Neural cell (in vitro differentiated cells): ENCODE data around the gene ALX4.

Experiments used
- CTCF ChIP-seq: fragments of 450-650 bp; IDR thresholded peaks from 2 replicates; pipeline ENCODE4 v1.5.1; 2014; ENCODE audit warnings: antibody characterized with exemption, mild to moderate bottlenecking, moderate library complexity; ENCODE audit not compliant: poor library complexity, severe bottlenecking
- EP300 ChIP-seq: fragments of 450-650 bp; conservative IDR thresholded peaks from 2 replicates; pipeline ENCODE4 v1.6.1; 2014; ENCODE audit warnings: antibody characterized with exemption, mild to moderate bottlenecking, moderate library complexity; ENCODE audit not compliant: poor library complexity, severe bottlenecking
- EZH2 ChIP-seq: fragments of 200-600, 300-800 bp; shearing (Covaris generic), sonication (generic); IDR thresholded peaks from 2 replicates; pipeline ENCODE4 v1.6.1; 2014; ENCODE audit warnings: antibody characterized with exemption, low read length, borderline replicate concordance, mild to moderate bottlenecking; ENCODE audit not compliant: insufficient read depth, poor library complexity, severe bottlenecking
- POLR2AphosphoS5 ChIP-seq: IDR thresholded peaks from 2 replicates; pipeline ENCODE4 v1.6.1; 2012
- RAD21 ChIP-seq: fragments of 450-650 bp; conservative IDR thresholded peaks from 2 replicates; pipeline ENCODE4 v1.6.1; 2014; ENCODE audit warnings: antibody characterized with exemption, mild to moderate bottlenecking, moderate library complexity
- REST ChIP-seq: IDR thresholded peaks from 2 replicates; pipeline ENCODE4 v1.6.1; 2012; ENCODE audit warnings: borderline replicate concordance

- TF ChIP-seq CTCF (no peak), POLR2AphosphoS5 (no peak), EZH2 (no peak), EP300 (no peak), REST (no peak), RAD21 (no peak)
These were observed 34.5 kb upstream of the ALX4 start for GRCh38 chr11:44344423-44344820.
